Tongue (tissue), 2 donors: ENCODE measurements around the gene AFDN. TPM values are rescaled to one million over a fixed set of nuclear protein-coding genes. Genes with fewer than 3 reads are reported as not detected.

Source experiments
- DNase-seq: peaks from one replicate; pipeline ENCODE4 v3.0.0-alpha.2; 2015
- total RNA-seq: library from RNA; depleted of rRNA; stranded (reverse); fragments of >200 nt; gene quantifications from one replicate; pipeline ENCODE4 v1.2.3, GENCODE V29; 2014

Gene AFDN
- total RNA-seq, 1 donor from 2014 or later: 135 TPM

- DNase-seq: peak; percentile 55
These were observed 30.3 kb upstream of the AFDN start for GRCh38 chr6:167796192-167796981.

- no peak for DNase-seq
These were observed 29.7 kb upstream of the AFDN start for GRCh38 chr6:167797011-167797471.

- no peak for DNase-seq
These were observed 29.0 kb upstream of the AFDN start for GRCh38 chr6:167797476-167798265.

GRCh38 chr6:167798453-167798852 is 28.3 kb upstream of the AFDN start:
- no peak for DNase-seq

- DNase-seq: peak; percentile 66
These were observed 27.5 kb upstream of the AFDN start for GRCh38 chr6:167799033-167799821.

- no peak for DNase-seq
These were observed 26.2 kb upstream of the AFDN start for GRCh38 chr6:167800549-167800948.

GRCh38 chr6:167801263-167801662 is 25.4 kb upstream of the AFDN start:
- DNase-seq: no peak

GRCh38 chr6:167802339-167802738 is 24.4 kb upstream of the AFDN start:
- DNase-seq: no peak

GRCh38 chr6:167803816-167804215 is 22.9 kb upstream of the AFDN start:
- no peak for DNase-seq

- DNase-seq: no peak
These were observed 22.3 kb upstream of the AFDN start for GRCh38 chr6:167804281-167805013.

GRCh38 chr6:167805349-167806060 is 21.2 kb upstream of the AFDN start:
- no peak for DNase-seq

- DNase-seq: no peak
These were observed 20.5 kb upstream of the AFDN start for GRCh38 chr6:167806061-167806700.

- DNase-seq: no peak
These were observed 19.5 kb upstream of the AFDN start for GRCh38 chr6:167807200-167807599.

GRCh38 chr6:167807756-167808155 is 19.0 kb upstream of the AFDN start:
- DNase-seq: no peak

- no peak for DNase-seq
These were observed 15.7 kb upstream of the AFDN start for GRCh38 chr6:167811040-167811439.

- DNase-seq: no peak
These were observed 15.1 kb upstream of the AFDN start for GRCh38 chr6:167811442-167812087.

GRCh38 chr6:167812088-167812487 is 14.6 kb upstream of the AFDN start:
- DNase-seq: no peak

GRCh38 chr6:167815296-167815980 is 11.3 kb upstream of the AFDN start:
- DNase-seq: no peak

- no peak for DNase-seq
These were observed 9.7 kb upstream of the AFDN start for GRCh38 chr6:167817016-167817415.

GRCh38 chr6:167817729-167818128 is 9.0 kb upstream of the AFDN start:
- no peak for DNase-seq
